ENCODE measurements around the gene RNF126. TPM values are rescaled to one million over a fixed set of nuclear protein-coding genes. Genes with fewer than 3 reads are reported as not detected.

RNF126 gene
- total RNA-seq, 1 experiment from 2014 or later = 38.8 TPM

DNA sequence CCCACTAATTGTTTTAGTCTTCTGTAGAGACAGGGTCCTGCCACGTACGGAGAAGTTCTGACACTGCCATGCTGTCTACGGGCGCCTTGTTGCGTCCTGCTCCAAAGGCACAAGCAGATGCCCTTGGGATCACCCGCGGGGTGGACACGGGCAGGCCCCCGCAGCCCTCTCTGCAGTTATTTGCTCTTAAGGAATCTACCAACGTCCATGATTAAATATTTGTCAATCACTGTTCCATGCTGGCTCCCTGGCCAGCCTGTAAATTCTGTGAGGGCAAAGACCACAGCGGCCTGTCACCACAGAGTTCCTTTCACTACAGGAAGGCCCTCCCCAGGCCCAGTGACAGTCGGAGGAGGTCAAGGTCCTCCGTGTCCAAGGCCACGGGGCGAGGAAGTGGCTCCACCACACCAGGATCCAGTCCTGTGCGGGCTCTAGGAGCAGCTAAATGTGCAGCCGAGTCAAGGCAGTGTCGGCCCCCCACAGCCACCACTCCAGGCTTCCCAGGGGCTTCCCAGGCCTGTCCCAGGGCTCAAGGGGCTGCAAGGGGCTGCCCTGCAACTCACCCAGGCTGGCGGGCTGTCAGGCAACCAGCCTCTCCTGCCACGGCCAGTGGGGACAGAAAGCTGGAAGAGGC is 2.1 kb downstream of the RNF126 start:
- no peak overlapping the region for H3K27ac ChIP-seq
- no peaks in the 10 kb centered on the region; the same call in 1 of the 2 replicates for H3K36me3 ChIP-seq
- no peaks in the 10 kb centered on the region for H3K27me3 ChIP-seq
- H3K9me3 ChIP-seq (replicated peaks) = no peaks in the 10 kb centered on the region
- DNase-seq = no peak
- H3K4me1 ChIP-seq = peaks cover 10% of the 10 kb centered on the region
- H3K4me3 ChIP-seq = no peak overlapping the region

DNA sequence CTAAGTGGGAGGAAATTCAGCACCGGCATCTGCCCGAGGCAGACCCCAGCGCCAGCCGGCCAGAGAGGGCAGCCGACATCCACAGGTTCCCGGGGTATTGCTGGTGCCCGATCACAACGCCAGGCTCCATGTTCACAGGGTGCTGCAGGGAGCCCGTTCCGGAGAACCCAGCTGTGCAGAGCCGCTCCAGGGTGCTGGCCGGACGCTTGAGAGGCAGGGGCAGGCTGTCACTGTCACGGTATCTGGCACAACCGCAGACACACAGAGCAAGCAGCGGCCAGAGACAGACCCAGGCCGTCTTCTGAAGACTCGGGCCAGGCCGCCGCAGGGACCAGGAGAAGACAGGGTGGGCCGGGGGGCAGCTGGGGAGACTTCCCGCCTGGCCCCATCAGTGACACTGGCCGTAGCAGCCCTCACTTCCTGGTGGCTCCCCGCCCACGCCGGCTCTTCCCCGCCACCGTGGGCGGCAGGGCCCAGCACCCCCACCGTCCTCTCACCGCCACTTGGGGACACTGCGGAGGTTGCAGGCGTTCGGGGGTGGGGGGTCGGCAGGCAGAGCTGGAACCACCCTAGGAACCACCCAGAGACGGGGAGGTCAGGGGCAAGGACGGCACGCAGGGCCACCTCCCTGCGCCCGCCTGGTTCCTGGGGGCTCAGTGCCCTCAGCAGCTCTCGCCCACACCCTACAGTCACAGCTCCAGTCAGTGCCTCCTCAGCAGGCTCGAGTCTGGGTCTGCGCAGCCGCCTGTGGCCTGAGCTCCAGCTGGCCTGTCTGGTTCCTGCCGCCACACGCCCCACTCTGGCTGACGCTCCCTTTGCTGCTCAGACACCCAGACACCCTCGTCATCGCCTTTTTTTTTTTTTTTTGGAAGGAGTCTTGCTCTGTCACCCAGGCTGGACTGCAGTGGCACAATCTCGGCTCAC is 3.8 kb downstream of the RNF126 start:
- Histone ChIP-seq H3K27me3 (no peaks in the 10 kb centered on the region), H3K4me3 (no peak overlapping the region), H3K4me1 (peaks cover 10% of the 10 kb centered on the region), H3K27ac (no peak overlapping the region), H3K36me3 (peaks cover 7% of the 10 kb centered on the region; the same call in 1 of the 2 replicates), H3K9me3 (replicated peaks) (no peaks in the 10 kb centered on the region)
- no peak for DNase-seq

DNA sequence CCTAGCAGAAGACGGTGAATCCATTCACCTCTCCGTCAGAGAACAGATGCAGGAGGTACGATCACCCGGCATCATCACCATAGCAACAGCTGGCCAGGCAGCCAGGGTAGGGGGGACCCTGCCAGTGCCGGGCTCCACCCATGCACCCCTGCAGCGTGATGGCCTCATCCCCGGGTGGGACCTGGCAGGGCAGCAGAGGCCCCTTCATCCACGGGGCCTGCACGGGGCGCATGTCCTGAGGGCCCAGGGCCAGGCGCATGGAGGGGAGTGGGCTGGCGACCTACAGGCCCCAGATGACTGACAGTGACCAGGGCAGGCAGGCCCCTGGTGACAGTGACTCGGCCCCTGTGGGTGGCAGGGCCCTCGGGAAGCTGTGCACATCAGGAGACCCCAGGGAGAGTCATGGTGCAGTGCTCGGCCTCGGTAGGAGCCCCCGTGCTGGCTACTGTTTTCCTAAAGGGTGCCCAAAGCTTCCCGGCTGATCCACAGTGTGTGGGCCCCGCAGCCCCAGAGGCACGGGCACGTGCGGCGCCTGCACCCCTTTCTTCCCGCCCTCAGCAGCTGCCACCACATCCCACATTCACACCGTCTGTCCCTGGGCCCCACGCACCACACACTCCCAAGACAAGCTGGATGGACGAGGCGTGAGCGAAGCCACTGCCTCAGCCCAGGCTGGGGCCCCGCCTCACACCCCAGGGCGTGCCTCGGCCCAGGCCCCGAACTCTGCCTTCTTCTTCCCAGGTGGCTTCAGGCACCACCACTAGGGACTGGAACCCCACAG is 4.8 kb downstream of the RNF126 start:
- Histone ChIP-seq H3K9me3 (replicated peaks) (no peaks in the 10 kb centered on the region), H3K4me1 (peaks cover 10% of the 10 kb centered on the region), H3K27me3 (no peaks in the 10 kb centered on the region), H3K4me3 (no peak overlapping the region), H3K36me3 (peaks cover 13% of the 10 kb centered on the region; the same call in 1 of the 2 replicates), H3K27ac (no peak overlapping the region)
- no peak for DNase-seq

- peaks cover 13% of the 10 kb centered on the region; the same call in 1 of the 2 replicates for H3K36me3 ChIP-seq
- H3K27me3 ChIP-seq = no peaks in the 10 kb centered on the region
- DNase-seq = no peak
- no peak overlapping the region for H3K27ac ChIP-seq
- peaks cover 10% of the 10 kb centered on the region for H3K4me1 ChIP-seq
- H3K9me3 ChIP-seq (replicated peaks) = no peaks in the 10 kb centered on the region
- no peak overlapping the region for H3K4me3 ChIP-seq
Measured at GRCh38 chr19:657611-658010, 5.4 kb downstream of the RNF126 start.

- Histone ChIP-seq H3K4me1 (peaks cover 10% of the 10 kb centered on the region), H3K36me3 (peaks cover 13% of the 10 kb centered on the region; the same call in 1 of the 2 replicates), H3K9me3 (replicated peaks) (no peaks in the 10 kb centered on the region), H3K27ac (no peak overlapping the region), H3K27me3 (no peaks in the 10 kb centered on the region), H3K4me3 (no peak overlapping the region)
- DNase-seq = peak; percentile 49 to 52
Measured at GRCh38 chr19:656751-657559, 6.1 kb downstream of the RNF126 start.

DNA sequence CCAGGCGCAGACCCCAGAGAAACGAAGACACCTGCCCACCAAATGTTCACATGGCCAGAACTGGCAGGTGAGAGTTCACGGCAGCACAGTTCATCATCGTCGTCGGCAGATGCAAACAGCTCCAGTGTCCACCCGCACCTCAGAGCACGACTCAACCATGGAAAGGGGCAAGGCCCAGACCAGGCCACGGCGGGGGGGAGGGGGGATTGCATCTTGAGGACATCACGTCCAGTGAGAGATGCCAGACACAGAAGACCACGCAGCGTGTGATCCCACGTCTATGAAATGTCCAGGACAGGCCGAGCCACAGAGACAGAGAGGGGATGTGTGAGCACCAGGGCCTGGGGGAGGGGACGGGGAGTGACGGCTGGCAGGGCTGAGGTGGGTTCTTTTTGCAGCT is 7.3 kb downstream of the RNF126 start:
- no peaks in the 10 kb centered on the region for H3K9me3 ChIP-seq (replicated peaks)
- H3K36me3 ChIP-seq = peaks cover 15% of the 10 kb centered on the region; the same call in 1 of the 2 replicates
- no peaks in the 10 kb centered on the region for H3K27me3 ChIP-seq
- no peak for DNase-seq
- no peak overlapping the region for H3K27ac ChIP-seq
- H3K4me3 ChIP-seq = no peak overlapping the region
- peaks cover 10% of the 10 kb centered on the region for H3K4me1 ChIP-seq

- no peak for DNase-seq
- H3K27ac ChIP-seq = no peak overlapping the region
- H3K4me1 ChIP-seq = peaks cover 10% of the 10 kb centered on the region
- peaks cover 27% of the 10 kb centered on the region; the same call in 1 of the 2 replicates for H3K36me3 ChIP-seq
- H3K27me3 ChIP-seq = no peaks in the 10 kb centered on the region
- H3K9me3 ChIP-seq (replicated peaks) = no peaks in the 10 kb centered on the region
- no peak overlapping the region for H3K4me3 ChIP-seq
Measured at GRCh38 chr19:653425-653824, 9.6 kb downstream of the RNF126 start.

GRCh38 chr19:652467-653389 is 10.3 kb downstream of the RNF126 start:
- peaks cover 10% of the 10 kb centered on the region for H3K4me1 ChIP-seq
- H3K27ac ChIP-seq = no peak overlapping the region
- peaks cover 28% of the 10 kb centered on the region; the same call in 1 of the 2 replicates for H3K36me3 ChIP-seq
- H3K27me3 ChIP-seq = no peaks in the 10 kb centered on the region
- H3K9me3 ChIP-seq (replicated peaks) = no peaks in the 10 kb centered on the region
- DNase-seq = no peak
- no peak overlapping the region for H3K4me3 ChIP-seq

DNA sequence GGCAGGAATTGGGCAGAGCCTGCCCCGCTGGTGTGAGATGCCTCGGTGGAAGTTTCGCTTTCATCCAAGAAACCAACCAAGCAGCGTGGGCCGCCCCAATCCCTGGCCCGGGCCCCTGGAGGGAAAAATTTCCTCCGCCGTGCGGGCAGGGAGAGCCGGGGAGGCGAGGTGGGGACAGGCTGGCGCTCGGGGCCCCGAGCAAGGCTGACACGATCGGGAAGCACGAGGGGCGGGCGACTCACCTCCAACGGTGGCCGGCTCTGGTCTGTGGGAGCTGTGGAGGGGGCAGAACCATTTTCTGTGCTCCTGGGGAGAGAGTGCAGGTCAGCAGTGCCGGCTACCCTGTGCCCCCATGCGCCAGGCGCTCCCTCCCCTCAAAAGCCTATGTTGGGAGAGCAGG is 11.0 kb downstream of the RNF126 start:
- H3K4me3 ChIP-seq = no peak overlapping the region
- H3K27me3 ChIP-seq = no peaks in the 10 kb centered on the region
- H3K9me3 ChIP-seq (replicated peaks) = no peaks in the 10 kb centered on the region
- no peak overlapping the region for H3K27ac ChIP-seq
- H3K36me3 ChIP-seq = peaks cover 35% of the 10 kb centered on the region
- H3K4me1 ChIP-seq = peaks cover 4% of the 10 kb centered on the region
- no peak for DNase-seq

DNA sequence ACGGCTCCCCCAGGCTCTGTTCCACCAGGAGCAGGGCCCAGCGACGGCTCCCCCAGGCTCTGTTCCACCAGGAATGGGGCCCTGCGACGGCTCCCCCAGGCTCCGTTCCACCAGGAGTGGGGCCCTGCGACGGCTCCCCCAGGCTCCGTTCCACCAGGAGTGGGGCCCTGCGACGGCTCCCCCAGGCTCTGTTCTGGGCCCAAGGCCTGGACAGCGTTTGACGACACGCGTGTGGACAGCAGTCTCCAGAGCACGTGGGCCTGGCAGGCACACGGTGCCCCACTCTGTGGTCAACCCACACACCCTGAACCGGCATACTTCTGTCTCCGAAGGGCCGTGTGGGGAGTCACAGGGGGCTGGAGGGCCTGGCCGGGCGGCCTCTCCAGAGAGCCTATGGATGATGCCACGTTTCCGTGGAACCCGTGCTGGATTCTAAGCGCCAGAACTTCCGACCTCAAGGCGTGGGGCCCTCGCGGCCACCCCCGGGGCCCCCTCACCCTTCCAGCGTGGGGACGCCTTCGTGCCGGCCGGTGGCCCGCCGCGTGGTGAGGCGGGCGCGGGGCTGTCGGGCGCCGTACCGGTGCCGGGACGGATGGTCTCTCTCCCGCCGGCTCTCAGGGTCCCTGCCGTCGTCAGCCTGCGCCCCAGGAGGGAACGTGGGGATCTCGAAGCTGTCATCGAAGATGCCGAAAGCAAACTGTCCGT is 11.7 kb downstream of the RNF126 start:
- Histone ChIP-seq H3K9me3 (replicated peaks) (no peaks in the 10 kb centered on the region), H3K4me1 (no peaks in the 10 kb centered on the region), H3K27ac (no peak overlapping the region), H3K27me3 (no peaks in the 10 kb centered on the region), H3K36me3 (peaks cover 36% of the 10 kb centered on the region), H3K4me3 (no peak overlapping the region)
- no peak for DNase-seq

GRCh38 chr19:650121-650520 is 12.9 kb downstream of the RNF126 start:
- peaks cover 42% of the 10 kb centered on the region for H3K36me3 ChIP-seq
- H3K27ac ChIP-seq = no peak overlapping the region
- no peaks in the 10 kb centered on the region for H3K9me3 ChIP-seq (replicated peaks)
- DNase-seq = no peak
- H3K4me3 ChIP-seq = no peak overlapping the region
- H3K27me3 ChIP-seq = no peaks in the 10 kb centered on the region
- no peaks in the 10 kb centered on the region for H3K4me1 ChIP-seq

DNA sequence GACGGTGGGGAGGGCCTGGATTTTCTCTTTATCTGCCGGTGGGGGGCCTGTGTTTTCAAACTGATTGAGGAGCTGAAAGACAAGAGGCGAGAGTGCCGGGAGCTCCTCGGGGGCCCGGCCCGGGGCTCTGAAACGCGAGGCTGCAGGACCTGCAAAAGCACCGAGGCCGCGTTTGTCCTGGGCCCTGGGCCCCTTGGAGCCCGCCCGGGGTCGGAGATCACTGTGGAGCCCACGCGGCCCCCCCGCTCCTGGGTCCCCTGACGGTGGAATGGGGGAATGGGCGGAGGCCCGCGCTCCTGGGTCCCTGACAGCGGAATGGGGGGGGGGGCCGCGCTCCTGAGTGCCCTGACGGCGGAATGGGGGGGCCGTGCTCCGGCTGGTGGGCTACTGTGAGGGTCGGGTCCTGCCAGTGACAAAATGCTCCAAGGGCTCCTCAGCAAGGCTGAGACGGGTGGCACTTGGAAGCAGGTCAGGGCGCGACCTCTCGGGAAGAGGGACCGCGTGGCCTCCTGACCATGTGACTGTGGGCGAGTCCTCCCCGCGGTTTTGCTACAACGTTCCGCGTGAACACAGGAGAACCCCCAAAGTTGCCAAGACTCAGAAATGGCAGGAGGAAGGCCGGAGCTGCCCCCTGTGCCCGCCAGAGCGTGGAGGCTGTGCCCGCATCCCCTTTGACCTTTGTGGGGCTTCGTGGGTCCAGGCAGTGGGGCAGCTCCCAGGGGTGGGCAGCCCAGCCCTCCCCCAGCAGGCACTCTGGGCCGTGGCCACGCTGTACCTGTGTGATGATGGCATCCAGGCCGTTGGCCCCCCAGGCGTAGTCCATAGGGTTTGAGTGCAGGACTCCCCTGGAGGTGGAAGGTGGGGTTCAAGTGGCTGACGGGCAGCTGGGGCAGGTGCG is 13.9 kb downstream of the RNF126 start:
- Histone ChIP-seq H3K4me3 (no peak overlapping the region), H3K36me3 (peaks cover 42% of the 10 kb centered on the region), H3K4me1 (no peaks in the 10 kb centered on the region), H3K27ac (no peak overlapping the region), H3K27me3 (no peaks in the 10 kb centered on the region), H3K9me3 (replicated peaks) (no peaks in the 10 kb centered on the region)
- no peak for DNase-seq

Measured in SJCRH30 (cell line).